Measurements from ENCODE around the gene ZNF219. TPM values are rescaled to one million over a fixed set of nuclear protein-coding genes. Genes with fewer than 3 reads are reported as not detected.

ZNF219 gene
- total and polyA plus RNA-seq, 2 of the 13 experiments (the other 11 are each of a cell fraction or from before 2014, with no cell fraction given) = 34.5 to 36.6 TPM

GRCh38 chr14:21103710-21104447, 5.4 kb upstream of the ZNF219 start (continued):
- TF ChIP-seq BORCS8-MEF2B (CRISPR knock-in tag; IDR thresholded peaks at IDR 0.05) (peak; percentile 100), ZNF33A (CRISPR knock-in tag; IDR thresholded peaks at IDR 0.05; ENCODE audit: borderline replicate concordance) (peak; percentile 92; the same call in 1 of the 2 replicates), HNRNPL (IDR thresholded peaks at IDR 0.05; ENCODE audit: low read depth, low read length) (peak; percentile 92), PPARG (CRISPR knock-in tag; conservative IDR thresholded peaks at IDR 0.05) (peak; percentile 59), RARG (CRISPR knock-in tag; IDR thresholded peaks at IDR 0.05; ENCODE audit: low read depth) (no peak), CENPX (CRISPR knock-in tag; IDR thresholded peaks at IDR 0.05) (no peak), ISL2 (CRISPR knock-in tag; IDR thresholded peaks at IDR 0.05) (peak; percentile 79), ATF4 (CRISPR knock-in tag; IDR thresholded peaks at IDR 0.05) (peak in 1 of 2 experiments; percentile 77; a peak in 2 of 4 replicates), ZKSCAN8 (CRISPR knock-in tag; IDR thresholded peaks at IDR 0.05; ENCODE audit: borderline replicate concordance) (peak; percentile 61), ZNF574 (CRISPR knock-in tag; IDR thresholded peaks at IDR 0.05) (peak; percentile 94), MXI1 (IDR thresholded peaks at IDR 0.05; ENCODE audit: borderline replicate concordance, low read depth, low read length) (peak; percentile 42), ATF1 (CRISPR knock-in tag; IDR thresholded peaks at IDR 0.05) (peak; percentile 90), GMEB1 (CRISPR knock-in tag; IDR thresholded peaks at IDR 0.05; ENCODE audit: borderline replicate concordance) (peak; percentile 90), ZNF704 (CRISPR knock-in tag; IDR thresholded peaks at IDR 0.05; ENCODE audit: borderline replicate concordance) (peak; percentile 96; the same call in 1 of the 2 replicates), ZNF335 (CRISPR knock-in tag; IDR thresholded peaks at IDR 0.05) (peak; percentile 94), CSRNP1 (CRISPR knock-in tag; IDR thresholded peaks at IDR 0.05) (peak; percentile 100), MTA1 (CRISPR knock-in tag; IDR thresholded peaks at IDR 0.05; ENCODE audit: borderline replicate concordance) (peak; percentile 98), SOX6 (IDR thresholded peaks at IDR 0.05) (no peak), SOX6 (CRISPR knock-in tag; IDR thresholded peaks at IDR 0.05) (peak; percentile 94), FOXA1 (IDR thresholded peaks at IDR 0.05) (no peak), FOXA1 (CRISPR knock-in tag; IDR thresholded peaks at IDR 0.05) (peak; percentile 48)

Measured in HepG2 (cell line).